ENCODE data around the gene SP2. TPM values are rescaled to one million over a fixed set of nuclear protein-coding genes. Genes with fewer than 3 reads are reported as not detected.

Gene SP2
- total RNA-seq, 1 donor from 2014 or later = 16.9 TPM

DNA sequence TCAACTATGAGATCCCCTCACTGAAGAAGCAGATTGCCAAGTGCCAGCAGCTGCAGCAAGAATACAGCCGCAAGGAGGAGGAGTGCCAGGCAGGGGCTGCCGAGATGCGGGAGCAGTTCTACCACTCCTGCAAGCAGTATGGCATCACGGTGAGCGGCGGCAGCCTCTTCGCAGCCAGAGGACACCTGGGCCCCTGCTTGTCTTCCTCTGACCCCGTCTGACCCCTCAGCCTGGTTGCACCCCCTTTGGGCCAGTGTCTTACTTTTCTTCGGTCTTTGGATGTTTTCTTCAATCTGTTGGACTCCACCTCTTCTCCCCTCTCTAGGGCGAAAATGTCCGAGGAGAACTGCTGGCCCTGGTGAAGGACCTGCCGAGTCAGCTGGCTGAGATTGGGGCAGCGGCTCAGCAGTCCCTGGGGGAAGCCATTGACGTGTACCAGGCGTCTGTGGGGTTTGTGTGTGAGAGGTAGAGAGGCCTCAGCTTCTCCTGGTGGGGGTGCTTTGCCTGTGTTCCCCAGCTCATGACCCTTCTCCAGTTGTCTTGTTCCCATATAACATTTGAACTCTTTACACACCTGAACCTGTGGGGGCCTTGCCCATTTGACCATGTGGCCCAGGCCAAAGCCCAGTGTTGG, 79.3 kb downstream of the SP2 start:
- DNase-seq (ENCODE audit: extremely low spot score, unreplicated experiment) = no peak
- no peak overlapping the region for H3K4me3 Mint-ChIP-seq
- TF ChIP-seq, protein P1, sequence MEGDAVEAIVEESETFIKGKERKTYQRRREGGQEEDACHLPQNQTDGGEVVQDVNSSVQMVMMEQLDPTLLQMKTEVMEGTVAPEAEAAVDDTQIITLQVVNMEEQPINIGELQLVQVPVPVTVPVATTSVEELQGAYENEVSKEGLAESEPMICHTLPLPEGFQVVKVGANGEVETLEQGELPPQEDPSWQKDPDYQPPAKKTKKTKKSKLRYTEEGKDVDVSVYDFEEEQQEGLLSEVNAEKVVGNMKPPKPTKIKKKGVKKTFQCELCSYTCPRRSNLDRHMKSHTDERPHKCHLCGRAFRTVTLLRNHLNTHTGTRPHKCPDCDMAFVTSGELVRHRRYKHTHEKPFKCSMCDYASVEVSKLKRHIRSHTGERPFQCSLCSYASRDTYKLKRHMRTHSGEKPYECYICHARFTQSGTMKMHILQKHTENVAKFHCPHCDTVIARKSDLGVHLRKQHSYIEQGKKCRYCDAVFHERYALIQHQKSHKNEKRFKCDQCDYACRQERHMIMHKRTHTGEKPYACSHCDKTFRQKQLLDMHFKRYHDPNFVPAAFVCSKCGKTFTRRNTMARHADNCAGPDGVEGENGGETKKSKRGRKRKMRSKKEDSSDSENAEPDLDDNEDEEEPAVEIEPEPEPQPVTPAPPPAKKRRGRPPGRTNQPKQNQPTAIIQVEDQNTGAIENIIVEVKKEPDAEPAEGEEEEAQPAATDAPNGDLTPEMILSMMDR (conservative IDR thresholded peaks at IDR 0.05) = no peak
- no peak overlapping the region for H3K27ac Mint-ChIP-seq
- peaks cover 27% of the 10 kb centered on the region for H3K36me3 Mint-ChIP-seq
- no peaks in the 10 kb centered on the region for H3K9me3 Mint-ChIP-seq
- H3K27me3 Mint-ChIP-seq = peaks cover 3% of the 10 kb centered on the region
- peaks cover 3% of the 10 kb centered on the region for H3K4me1 Mint-ChIP-seq (ENCODE audit: unreplicated experiment)

DNA sequence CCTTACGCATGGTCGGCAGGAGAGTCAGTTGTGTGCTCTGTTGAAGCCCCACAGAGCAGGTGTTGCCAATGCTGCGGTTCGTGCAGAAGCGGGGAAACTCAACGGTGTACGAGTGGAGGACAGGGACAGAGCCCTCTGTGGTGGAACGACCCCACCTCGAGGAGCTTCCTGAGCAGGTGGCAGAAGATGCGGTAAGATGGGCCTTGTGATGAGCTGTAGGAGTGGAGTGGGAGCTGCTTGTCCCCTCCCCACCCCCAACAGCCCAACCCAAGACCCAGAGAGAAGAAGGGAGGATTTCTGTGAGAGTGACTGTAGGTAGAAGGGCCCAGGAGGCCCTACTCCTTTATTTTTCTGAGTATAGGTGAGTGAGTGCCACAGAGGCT, 79.8 kb downstream of the SP2 start:
- peaks cover 31% of the 10 kb centered on the region for H3K36me3 Mint-ChIP-seq
- H3K9me3 Mint-ChIP-seq = no peaks in the 10 kb centered on the region
- TF ChIP-seq, protein P1 (conservative IDR thresholded peaks at IDR 0.05) = no peak
- H3K27ac Mint-ChIP-seq = no peak overlapping the region
- H3K4me1 Mint-ChIP-seq (ENCODE audit: unreplicated experiment) = no peaks in the 10 kb centered on the region
- H3K27me3 Mint-ChIP-seq = peaks cover 3% of the 10 kb centered on the region
- DNase-seq (ENCODE audit: extremely low spot score, unreplicated experiment) = no peak
- no peak overlapping the region for H3K4me3 Mint-ChIP-seq

DNA sequence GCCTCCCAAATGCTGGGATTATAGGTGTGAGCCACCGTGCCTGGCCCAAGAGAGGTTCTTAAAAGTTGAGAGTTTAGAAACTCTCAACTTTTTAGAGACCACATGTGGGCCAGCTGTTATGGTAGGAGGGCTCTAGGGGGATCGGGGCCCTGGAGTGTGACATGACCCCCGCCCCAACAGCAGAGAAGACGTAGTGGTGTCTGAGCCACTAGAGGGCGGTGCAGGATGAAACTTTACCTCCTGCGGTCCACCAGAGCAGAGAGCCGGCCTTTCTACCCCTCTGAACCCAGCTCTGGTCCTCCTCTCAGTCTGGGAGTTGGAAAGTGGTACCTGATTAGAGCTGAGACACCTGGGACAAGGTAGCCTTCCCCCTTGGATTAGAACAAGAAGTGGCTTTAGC, 82.3 kb downstream of the SP2 start:
- Mint-ChIP-seq H3K4me1 (ENCODE audit: unreplicated experiment) (peaks cover 5% of the 10 kb centered on the region), H3K36me3 (peaks cover 38% of the 10 kb centered on the region)

More for the DNA sequence above, 82.3 kb downstream of the SP2 start:
- Mint-ChIP-seq H3K9me3 (no peaks in the 10 kb centered on the region), H3K27me3 (peaks cover 3% of the 10 kb centered on the region), H3K27ac (no peak overlapping the region), H3K4me3 (no peak overlapping the region)
- TF ChIP-seq, protein P1 (conservative IDR thresholded peaks at IDR 0.05) = peak; percentile 92
- DNase-seq (ENCODE audit: extremely low spot score, unreplicated experiment) = peak; percentile 77

Other genes starting within 250 kb of the SP2 start
- 300 and 372 TPM in 2 replicates for gene KPNB1, start 246.3 kb upstream of the SP2 start, total RNA-seq (ENCODE audit: low replicate concordance)
- gene TBKBP1, start 202.1 kb upstream of the SP2 start, total RNA-seq (ENCODE audit: low replicate concordance) = 10.5 and 19.7 TPM in 2 replicates
- not detected in 2 replicates for gene TBX21, start 163.0 kb upstream of the SP2 start, total RNA-seq (ENCODE audit: low replicate concordance)
- 9.1 and 20.3 TPM in 2 replicates for gene OSBPL7, start 74.4 kb upstream of the SP2 start, total RNA-seq (ENCODE audit: low replicate concordance)
- gene MRPL10, start 64.7 kb upstream of the SP2 start, total RNA-seq (ENCODE audit: low replicate concordance) = 37.7 and 49.4 TPM in 2 replicates
- 0.64 and 2.8 TPM in 2 replicates for gene LRRC46, start 64.6 kb upstream of the SP2 start, total RNA-seq (ENCODE audit: low replicate concordance)
- gene SCRN2, start 55.0 kb upstream of the SP2 start, total RNA-seq (ENCODE audit: low replicate concordance) = 34.9 and 45.2 TPM in 2 replicates
- gene SP6, start 45.1 kb upstream of the SP2 start, total RNA-seq (ENCODE audit: low replicate concordance) = 19.3 and 75.1 TPM in 2 replicates
- gene PNPO, start 45.3 kb downstream of the SP2 start, total RNA-seq (ENCODE audit: low replicate concordance) = 12.8 and 16.3 TPM in 2 replicates
- gene PRR15L, start 61.6 kb downstream of the SP2 start, total RNA-seq (ENCODE audit: low replicate concordance) = 20.0 and 32.5 TPM in 2 replicates
- gene CDK5RAP3, start 74.9 kb downstream of the SP2 start, total RNA-seq (ENCODE audit: low replicate concordance) = 187 and 217 TPM in 2 replicates
- gene COPZ2, start 141.6 kb downstream of the SP2 start, total RNA-seq (ENCODE audit: low replicate concordance) = 1.9 and 5.7 TPM in 2 replicates
- 99.1 and 111 TPM in 2 replicates for gene NFE2L1, start 152.1 kb downstream of the SP2 start, total RNA-seq (ENCODE audit: low replicate concordance)
- 72.8 and 154 TPM in 2 replicates for gene CBX1, start 205.2 kb downstream of the SP2 start, total RNA-seq (ENCODE audit: low replicate concordance)
- 16.2 and 19.1 TPM in 2 replicates for gene SNX11, start 211.5 kb downstream of the SP2 start, total RNA-seq (ENCODE audit: low replicate concordance)

Measured in type B pancreatic cell (in vitro differentiated cells).